GM21526 (cell line): ENCODE data around the gene ARCN1.

ENCODE experiments used
- ATAC-seq: cut with Tn5 transposase; IDR thresholded peaks from one replicate; pipeline ENCODE4 v1.9.1; 2021; ENCODE audit warnings: moderate library complexity; ENCODE audit not compliant: unreplicated experiment, low FRiP score

The ARCN1 gene

DNA sequence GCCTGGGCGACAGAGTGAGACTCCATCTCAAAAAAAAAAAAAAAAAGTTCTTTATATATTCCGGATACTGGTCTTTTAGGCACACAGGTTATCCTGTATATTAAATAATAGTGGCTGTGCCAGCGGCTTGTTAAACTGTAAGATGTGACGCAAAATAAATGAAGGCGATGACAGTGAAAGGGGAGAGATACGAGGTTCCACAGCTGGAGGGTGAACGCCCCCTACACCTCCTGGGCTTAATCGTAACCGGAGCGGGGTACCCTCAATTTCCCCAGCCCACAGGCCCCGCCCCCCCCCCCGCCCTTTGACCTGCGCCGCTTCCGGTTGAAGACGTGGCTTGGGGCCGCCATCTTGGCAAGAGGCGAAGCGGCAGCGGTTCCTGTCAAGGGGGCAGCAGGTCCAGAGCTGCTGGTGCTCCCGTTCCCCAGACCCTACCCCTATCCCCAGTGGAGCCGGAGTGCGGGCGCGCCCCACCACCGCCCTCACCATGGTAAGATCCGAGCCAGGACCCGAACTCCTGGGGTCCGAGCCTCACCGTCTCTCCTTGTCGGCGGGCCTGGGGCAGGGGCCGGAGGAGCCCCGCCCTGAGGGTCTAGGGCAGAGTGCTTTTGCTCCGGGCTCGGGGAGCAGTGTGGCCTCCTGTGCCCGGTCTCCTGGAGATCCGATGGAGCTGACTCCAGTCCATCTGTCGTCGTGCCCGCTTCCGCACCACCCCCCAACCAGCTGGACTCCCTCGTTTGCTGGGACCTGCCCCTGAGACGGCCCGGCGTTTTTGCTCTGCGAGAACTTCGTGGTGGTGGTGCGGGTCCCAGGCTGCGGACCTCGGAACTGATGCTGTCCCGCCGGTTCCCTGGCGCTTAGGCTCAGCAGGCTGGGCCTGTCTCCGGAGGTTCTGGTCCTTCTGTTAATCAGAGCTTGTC is at the start of gene ARCN1:
TSS of gene ARCN1 (plus strand) at position 349 of the 920 bp plus-strand sequence. CDS start at position 488, 139 bp downstream.
- ATAC-seq = peak; percentile 61

DNA sequence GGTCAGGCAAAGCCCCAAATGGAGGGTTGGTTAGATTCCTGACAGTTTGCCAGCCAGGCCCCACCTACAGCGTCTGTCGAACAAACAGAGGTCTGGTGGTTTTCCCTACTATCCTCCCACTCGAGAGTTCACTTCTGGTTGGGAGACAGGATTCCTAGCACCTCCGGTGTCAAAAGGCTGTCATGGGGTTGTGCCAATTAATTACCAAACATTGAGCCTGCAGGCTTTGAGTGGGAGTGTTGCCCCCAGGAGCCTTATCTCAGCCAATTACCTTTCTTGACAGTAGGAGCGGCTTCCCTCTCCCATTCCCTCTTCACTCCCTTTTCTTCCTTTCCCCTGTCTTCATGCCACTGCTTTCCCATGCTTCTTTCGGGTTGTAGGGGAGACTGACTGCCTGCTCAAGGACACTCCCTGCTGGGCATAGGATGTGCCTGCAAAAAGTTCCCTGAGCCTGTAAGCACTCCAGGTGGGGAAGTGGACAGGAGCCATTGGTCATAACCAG is 49.6 kb upstream of the ARCN1 start:
- ATAC-seq = no peak

DNA sequence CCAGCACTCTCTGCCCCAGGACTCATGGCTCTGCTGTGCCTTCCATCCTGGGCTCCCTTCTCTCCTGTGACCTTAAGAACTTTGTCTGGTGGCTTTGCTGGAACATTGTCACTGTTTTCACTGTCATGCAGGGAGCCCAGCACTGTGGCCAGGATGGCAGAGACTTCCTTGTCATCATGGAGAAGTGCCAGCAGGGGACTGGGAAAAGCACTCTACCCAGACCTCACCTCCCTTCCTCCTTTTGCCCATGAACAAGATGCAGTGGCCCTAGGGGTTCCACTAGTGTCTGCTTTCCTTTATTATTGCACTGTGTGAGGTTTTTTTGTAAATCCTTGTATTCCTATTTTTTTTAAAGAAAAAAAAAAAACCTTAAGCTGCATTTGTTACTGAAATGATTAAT is 47.9 kb upstream of the ARCN1 start:
- ATAC-seq = no peak

DNA sequence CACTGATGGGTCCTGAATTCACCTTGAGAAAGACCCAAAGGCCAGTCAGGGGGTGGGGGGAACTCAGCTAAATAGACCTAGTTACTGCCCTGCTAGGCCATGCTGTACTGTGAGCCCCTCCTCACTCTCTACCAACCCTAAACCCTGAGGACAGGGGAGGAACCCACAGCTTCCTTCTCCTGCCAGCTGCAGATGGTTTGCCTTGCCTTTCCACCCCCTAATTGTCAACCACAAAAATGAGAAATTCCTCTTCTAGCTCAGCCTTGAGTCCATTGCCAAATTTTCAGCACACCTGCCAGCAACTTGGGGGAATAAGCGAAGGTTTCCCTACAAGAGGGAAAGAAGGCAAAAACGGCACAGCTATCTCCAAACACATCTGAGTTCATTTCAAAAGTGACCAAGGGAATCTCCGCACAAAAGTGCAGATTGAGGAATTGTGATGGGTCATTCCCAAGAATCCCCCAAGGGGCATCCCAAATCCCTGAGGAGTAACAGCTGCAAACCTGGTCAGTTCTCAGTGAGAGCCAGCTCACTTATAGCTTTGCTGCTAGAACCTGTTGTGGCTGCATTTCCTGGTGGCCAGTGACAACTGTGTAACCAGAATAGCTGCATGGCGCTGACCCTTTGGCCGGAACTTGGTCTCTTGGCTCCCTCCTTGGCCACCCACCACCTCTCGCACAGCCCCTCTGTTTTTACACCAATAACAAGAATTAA is 47.3 kb upstream of the ARCN1 start:
- no peak for ATAC-seq

DNA sequence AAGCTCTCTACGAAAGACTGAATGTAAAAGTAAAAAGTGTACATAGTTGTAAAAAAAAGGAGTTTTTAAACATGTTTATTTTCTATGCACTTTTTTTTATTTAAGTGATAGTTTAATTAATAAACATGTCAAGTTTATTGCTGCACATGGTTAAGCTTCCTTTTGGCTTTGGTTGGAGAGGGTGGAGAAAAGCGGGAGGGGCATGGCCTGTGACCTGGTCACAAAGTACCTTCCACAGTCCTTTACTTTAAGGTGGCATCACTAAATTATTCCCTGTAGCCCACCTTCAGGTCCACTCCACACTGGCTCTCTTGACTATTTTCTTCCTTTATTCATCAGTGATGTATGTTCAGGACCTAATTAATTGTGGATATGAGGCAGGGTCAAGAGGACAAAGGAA is 45.5 kb upstream of the ARCN1 start:
- ATAC-seq = no peak

DNA sequence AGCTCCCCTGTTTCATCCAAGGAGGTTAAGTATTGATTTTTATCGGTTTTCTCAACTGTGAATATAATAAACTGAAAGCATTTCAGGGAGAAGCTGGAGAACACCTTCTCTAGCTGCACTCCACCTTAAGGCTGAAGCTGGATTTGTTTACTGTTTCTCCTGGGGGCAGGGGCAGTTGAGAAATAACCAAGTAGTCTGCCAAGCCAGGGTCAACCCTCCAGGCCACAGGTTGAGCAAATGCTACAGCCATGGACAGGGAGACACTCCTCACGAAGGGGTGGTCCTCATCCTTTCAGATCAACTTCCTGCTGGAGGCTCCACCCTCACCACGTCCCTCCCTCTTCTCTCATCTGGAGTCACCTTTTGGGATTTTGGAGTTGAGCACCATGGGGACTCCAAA is 45.1 kb upstream of the ARCN1 start, which contains the start of gene TTC36:
TSS of gene TTC36 (plus strand) at position 366 of the 400 bp plus-strand sequence. CDS start at position 387, 21 bp downstream.
- ATAC-seq = no peak

DNA sequence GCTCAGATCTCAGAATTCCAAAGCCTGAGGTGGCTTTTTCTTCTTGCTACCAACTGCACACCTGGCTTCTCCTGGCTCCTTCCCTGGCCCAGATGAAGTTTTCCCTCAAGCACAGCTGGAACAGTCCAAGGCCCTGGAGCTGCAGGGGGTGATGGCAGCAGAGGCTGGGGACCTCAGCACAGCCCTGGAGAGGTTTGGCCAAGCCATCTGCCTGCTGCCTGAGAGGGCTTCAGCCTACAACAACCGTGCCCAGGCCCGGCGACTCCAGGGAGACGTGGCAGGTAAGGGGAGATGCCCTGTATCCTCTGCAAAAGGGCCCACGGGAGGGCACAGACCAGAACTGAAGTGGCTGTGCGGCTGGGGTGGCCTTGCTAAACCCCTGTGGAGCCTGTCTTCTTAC is 43.7 kb upstream of the ARCN1 start:
- ATAC-seq = no peak

DNA sequence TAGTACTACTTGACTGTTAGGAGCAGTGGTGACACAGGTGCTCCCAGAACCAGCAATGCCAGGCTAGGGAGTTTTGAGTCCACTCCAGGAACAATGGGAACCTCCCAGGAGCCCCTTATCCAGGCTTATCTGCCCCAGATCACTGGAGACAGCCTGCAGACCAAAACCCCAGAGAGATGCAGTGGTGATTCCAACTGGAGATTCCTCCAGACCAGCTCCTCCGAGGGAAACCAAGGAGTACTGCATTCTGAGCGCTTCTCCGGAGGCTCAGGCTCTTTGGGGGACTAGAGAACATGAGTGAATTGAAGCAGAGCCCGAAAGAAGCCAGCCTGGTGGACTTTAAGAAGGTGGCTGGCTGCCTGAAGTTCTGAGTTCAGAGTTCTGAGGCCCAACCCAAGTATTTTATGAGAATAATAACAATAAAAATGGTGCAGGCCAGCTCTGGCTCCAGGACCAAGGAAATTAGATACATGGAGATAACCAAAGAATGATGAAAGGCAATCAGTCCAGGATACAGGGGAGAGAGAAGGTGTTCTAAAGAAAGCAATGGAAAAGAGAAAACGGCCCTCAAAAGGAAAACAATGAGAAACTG is 42.5 kb upstream of the ARCN1 start:
- ATAC-seq = no peak

DNA sequence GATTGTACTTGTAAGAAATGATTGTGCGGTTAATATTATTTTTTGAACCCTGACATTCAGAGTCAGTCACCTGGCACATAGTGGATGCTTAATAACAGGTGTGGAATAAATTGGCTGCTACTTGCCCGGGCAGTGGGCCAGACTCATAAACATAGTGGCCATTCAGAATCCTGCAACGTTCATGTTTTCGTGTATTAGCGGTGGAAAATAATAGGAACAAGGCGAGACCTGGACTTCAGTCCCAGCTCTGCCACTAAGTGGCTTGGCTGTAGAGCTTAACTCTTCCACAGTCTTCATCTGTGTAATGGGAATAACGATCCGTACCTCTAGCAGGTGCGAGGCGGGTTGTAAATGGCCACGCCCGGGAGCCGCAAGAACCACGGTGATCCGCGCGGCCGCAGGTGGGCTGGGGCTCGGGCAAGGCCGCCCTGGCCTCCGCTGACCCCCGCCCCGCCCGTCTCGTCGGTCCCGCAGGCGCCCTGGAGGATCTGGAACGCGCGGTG is 42.0 kb upstream of the ARCN1 start:
- ATAC-seq = no peak

DNA sequence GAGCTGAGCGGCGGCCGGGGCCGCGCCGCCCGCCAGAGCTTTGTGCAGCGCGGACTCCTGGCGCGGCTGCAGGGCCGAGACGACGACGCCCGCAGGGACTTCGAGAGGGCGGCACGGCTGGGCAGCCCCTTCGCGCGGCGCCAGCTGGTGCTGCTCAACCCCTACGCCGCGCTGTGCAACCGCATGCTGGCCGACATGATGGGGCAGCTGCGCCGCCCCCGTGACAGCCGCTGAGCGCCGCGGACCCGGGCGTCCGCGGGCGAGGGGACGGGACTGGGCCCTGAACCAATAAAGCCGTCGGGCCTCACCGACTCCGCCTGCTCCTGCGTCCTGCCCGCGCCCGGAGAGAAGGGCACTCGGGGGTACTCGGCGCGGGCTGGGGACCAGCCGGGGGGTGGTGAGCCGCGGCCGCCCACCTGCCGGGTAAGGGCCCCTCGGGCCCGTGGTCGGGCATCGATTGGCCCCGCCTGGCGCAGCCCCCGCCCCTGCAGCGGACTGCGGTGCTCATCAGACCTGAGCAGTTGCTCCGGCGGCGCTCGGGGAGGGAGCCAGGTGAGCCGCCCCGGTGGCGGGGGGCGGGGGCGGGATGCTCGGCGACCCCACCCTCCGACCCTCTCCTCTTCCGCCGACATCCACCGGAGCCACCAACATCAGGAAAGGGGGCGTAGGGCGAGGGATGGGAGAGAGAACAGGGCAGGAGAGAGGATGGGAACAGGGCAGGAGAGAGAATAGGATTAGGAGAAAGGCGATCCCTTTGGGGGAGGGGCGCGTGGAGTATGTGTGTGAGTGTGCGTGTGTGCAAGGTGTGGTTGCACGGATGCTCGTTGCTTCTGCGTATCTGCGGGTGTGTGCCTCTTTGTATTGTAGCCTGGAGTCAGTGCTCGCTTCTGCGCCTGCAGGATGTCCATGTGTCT is 41.3 kb upstream of the ARCN1 start, which contains the start of gene TMEM25:
TSS of gene TMEM25 (plus strand) at position 510 of the 914 bp plus-strand sequence. CDS start 610 bp downstream, outside the sequence.
- peak; percentile 56 for ATAC-seq

DNA sequence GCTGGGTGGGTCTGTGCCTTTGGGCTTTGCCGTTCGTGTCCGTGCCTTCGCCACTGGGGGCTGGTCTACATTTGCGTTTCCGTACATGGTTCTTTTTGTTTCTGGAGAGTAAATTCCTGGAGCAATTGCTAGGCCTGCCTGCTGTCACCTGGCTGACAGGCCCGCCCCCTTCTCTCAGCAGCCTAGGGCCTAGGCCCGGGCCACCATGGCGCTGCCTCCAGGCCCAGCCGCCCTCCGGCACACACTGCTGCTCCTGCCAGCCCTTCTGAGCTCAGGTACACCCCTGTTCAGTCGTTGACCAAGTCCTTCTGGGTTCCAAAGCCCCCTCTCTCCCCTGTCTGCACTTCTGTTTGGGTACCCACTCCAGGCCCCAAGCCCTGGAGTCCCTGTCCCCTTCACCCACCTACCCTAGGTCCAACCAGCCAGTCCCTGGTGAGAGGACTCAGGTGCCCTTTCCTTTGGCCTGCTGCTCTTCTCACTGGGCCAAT is 40.6 kb upstream of the ARCN1 start:
- ATAC-seq = no peak

DNA sequence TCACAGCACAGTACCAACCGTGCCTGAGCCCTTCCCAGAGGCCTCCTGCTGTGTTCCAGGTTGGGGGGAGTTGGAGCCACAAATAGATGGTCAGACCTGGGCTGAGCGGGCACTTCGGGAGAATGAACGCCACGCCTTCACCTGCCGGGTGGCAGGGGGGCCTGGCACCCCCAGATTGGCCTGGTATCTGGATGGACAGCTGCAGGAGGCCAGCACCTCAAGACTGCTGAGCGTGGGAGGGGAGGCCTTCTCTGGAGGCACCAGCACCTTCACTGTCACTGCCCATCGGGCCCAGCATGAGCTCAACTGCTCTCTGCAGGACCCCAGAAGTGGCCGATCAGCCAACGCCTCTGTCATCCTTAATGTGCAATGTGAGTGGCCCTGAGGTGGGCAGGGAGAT is 40.1 kb upstream of the ARCN1 start:
- no peak for ATAC-seq

DNA sequence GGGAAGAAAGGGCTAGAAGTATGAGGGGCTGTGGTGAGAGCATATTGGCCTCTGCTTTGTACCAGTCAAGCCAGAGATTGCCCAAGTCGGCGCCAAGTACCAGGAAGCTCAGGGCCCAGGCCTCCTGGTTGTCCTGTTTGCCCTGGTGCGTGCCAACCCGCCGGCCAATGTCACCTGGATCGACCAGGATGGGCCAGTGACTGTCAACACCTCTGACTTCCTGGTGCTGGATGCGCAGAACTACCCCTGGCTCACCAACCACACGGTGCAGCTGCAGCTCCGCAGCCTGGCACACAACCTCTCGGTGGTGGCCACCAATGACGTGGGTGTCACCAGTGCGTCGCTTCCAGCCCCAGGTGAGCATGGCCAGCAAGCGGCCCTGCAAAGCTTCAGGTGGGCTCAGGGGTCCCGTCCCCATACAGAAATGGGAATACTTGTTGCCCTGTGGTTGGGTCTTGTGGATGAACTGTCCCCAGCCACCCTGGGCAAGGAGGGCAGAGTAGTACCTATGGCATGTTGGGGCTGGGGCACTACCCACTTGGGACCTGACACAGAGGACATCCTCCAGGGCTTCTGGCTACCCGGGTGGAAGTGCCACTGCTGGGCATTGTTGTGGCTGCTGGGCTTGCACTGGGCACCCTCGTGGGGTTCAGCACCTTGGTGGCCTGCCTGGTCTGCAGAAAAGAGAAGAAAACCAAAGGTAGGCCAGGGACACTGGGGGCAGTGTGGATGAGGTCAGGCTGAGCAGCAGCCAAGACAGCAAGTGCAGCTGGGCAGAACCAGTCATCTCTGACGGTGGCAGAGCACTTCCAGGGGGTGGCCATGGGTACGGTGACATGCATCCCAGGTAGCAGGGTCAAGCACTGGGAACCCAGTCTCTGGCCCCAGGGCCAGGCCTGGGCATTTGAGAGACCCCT is 39.1 kb upstream of the ARCN1 start:
- ATAC-seq = no peak

DNA sequence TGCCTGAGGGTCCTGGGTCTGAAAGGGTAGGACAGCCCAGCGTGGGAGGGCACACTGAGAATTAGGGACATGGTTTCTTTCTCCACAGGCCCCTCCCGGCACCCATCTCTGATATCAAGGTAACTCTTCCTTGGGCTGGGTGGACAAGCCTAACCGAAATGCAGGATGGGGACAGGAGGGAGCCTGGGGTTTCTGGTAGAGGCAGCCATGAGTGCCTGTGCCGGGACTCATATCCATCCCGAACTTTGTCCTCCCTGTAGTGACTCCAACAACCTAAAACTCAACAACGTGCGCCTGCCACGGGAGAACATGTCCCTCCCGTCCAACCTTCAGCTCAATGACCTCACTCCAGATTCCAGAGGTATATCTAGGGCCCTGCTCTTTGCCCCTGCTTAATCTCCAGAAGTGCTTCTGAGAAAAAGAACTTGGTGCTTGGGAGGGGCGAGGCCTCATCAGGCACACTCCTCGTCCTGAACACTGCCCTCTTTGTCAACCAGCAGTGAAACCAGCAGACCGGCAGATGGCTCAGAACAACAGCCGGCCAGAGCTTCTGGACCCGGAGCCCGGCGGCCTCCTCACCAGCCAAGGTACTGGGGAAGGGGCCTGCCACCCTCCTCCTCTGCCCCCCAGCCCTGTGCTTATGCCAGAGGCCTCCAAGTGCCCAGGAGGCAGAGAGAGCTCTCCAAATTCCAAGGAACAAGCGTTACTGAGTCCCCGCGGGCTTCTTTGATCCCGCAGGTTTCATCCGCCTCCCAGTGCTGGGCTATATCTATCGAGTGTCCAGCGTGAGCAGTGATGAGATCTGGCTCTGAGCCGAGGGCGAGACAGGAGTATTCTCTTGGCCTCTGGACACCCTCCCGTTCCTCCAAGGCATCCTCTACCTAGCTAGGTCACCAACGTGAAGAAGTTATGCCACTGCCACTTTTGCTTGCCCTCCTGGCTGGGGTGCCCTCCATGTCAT is 38.2 kb upstream of the ARCN1 start:
- no peak for ATAC-seq

DNA sequence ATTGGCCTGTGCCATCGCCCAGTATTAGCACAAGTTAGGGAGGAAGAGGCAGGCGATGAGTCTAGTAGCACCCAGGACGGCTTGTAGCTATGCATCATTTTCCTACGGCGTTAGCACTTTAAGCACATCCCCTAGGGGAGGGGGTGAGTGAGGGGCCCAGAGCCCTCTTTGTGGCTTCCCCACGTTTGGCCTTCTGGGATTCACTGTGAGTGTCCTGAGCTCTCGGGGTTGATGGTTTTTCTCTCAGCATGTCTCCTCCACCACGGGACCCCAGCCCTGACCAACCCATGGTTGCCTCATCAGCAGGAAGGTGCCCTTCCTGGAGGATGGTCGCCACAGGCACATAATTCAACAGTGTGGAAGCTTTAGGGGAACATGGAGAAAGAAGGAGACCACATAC is 36.9 kb upstream of the ARCN1 start:
- no peak for ATAC-seq

DNA sequence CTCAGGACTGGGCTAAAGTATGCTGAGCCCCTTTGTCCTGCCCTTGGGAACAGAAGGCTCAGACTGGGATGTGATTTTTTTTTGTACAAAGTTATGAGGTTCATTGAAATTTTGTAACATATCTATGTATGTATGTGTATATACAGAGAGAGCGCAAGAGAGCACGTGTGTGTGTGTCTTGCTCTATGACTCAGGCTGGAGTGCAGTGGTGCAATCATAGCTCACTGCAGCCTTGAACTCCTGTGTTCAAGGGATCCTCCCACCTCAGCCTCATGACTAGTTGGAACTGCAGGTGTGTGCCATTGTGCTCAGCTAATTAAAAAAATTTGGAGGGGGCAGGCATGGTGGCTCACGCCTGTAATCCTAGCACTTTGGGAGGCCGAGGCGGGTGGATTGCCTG is 35.5 kb upstream of the ARCN1 start:
- ATAC-seq = no peak

DNA sequence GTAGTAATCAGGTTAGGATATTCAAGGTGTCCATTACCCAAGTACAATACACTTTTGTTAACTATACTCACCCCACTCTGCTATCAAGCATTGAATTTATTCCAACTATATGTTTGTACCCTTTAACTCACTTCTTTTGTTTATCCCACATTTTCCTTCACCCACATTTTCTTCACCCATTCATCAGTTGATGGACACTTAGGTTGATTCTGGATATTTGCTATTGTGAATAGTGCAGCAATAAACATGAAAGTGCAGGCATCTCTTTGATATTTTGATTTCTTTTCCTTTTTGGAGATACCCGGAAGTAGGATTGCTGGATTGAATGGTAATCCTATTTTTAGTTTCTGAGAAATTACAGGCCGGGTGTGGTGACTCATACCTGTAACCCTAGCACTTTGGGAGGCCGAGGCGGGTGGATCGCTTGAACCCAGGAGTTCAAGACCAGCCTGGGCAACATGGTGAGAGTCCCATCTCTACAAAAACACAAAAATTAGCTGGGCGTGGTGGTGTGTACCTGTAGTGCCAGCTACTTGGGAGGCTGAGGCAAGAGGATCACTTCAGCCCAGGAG is 34.7 kb upstream of the ARCN1 start:
- no peak for ATAC-seq
